H9 (cell line): Measurements from ENCODE around the gene NDOR1. TPM values are rescaled to one million over a fixed set of nuclear protein-coding genes. Genes with fewer than 3 reads are reported as not detected.

ENCODE experiments used
- DNase-seq: peaks from one replicate; pipeline ENCODE4 v3.0.0-alpha.2; 2017
- H2AFZ ChIP-seq: one replicate; pipeline ENCODE4 v1.6.1; 2013; ENCODE audit warnings: mild to moderate bottlenecking, low read length, control low read depth, moderate library complexity
- H2AK5ac ChIP-seq: 2 replicates; pipeline ENCODE4 v1.6.1; 2013; ENCODE audit warnings: low read length, control low read depth, mixed read lengths; ENCODE audit not compliant: insufficient read length
- H2BK120ac ChIP-seq: one replicate; pipeline ENCODE4 v1.6.1; 2013; ENCODE audit warnings: low read depth, mild to moderate bottlenecking, low read length, control low read depth, inconsistent platforms; ENCODE audit not compliant: poor library complexity, severe bottlenecking
- H2BK12ac ChIP-seq: 2 replicates; pipeline ENCODE4 v1.6.1; 2013; ENCODE audit warnings: low read length, control low read depth, mixed read lengths, low read depth; ENCODE audit not compliant: insufficient read length
- H2BK15ac ChIP-seq: 2 replicates; pipeline ENCODE4 v1.6.1; 2013; ENCODE audit warnings: low read depth, low read length, control low read depth
- H2BK20ac ChIP-seq: one replicate; pipeline ENCODE4 v1.6.1; 2013; ENCODE audit warnings: low read depth, mild to moderate bottlenecking, low read length, control low read depth, inconsistent platforms; ENCODE audit not compliant: poor library complexity, severe bottlenecking
- H2BK5ac ChIP-seq: 2 replicates; pipeline ENCODE4 v1.6.1; 2013; ENCODE audit warnings: low read length, control low read depth, mixed read lengths; ENCODE audit not compliant: insufficient read length
- H3K14ac ChIP-seq: 2 replicates; pipeline ENCODE4 v1.6.1; 2013; ENCODE audit warnings: low read length, control low read depth; ENCODE audit not compliant: insufficient read depth
- H3K18ac ChIP-seq: 2 replicates; pipeline ENCODE4 v1.6.1; 2013; ENCODE audit warnings: low read depth, mild to moderate bottlenecking, mixed read lengths, low read length, control low read depth; ENCODE audit not compliant: insufficient read length
- H3K23ac ChIP-seq: 2 replicates; pipeline ENCODE4 v1.6.1; 2013; ENCODE audit warnings: low read length, control low read depth, mixed read lengths, low read depth; ENCODE audit not compliant: insufficient read length
- H3K23me2 ChIP-seq: 2 replicates; pipeline ENCODE4 v1.6.1; 2013; ENCODE audit warnings: low read depth, mild to moderate bottlenecking, mixed read lengths, low read length, control low read depth; ENCODE audit not compliant: insufficient read length, poor library complexity, severe bottlenecking
- H3K27ac ChIP-seq: 2 replicates; pipeline ENCODE4 v1.5.1; 2013; ENCODE audit warnings: low read length, control low read depth, mixed read lengths, low read depth; ENCODE audit not compliant: insufficient read length
- H3K27me3 ChIP-seq: 2 replicates; pipeline ENCODE4 v1.6.1; 2013; ENCODE audit warnings: low read length, control low read depth, inconsistent platforms; ENCODE audit not compliant: insufficient read depth
- H3K4ac ChIP-seq: 2 replicates; pipeline ENCODE4 v1.6.1; 2013; ENCODE audit warnings: low read depth, mild to moderate bottlenecking, control low read depth, inconsistent platforms, low read length, moderate library complexity
- H3K4me1 ChIP-seq: 2 replicates; pipeline ENCODE4 v1.6.1; 2013; ENCODE audit warnings: low read length, control low read depth, inconsistent platforms; ENCODE audit not compliant: insufficient read depth
- H3K4me2 ChIP-seq: 2 replicates; pipeline ENCODE4 v1.6.1; 2013; ENCODE audit warnings: low read length, control low read depth, mixed read lengths; ENCODE audit not compliant: insufficient read length, insufficient read depth
- H3K56ac ChIP-seq: 2 replicates; pipeline ENCODE4 v1.6.1; 2013; ENCODE audit warnings: low read depth, mild to moderate bottlenecking, mixed read lengths, low read length, control low read depth; ENCODE audit not compliant: insufficient read length
- H3K79me1 ChIP-seq: 2 replicates; pipeline ENCODE4 v1.6.1; 2013; ENCODE audit warnings: low read depth, mild to moderate bottlenecking, moderate library complexity, low read length, control low read depth, inconsistent platforms; ENCODE audit not compliant: insufficient read depth, poor library complexity, severe bottlenecking
- H3K79me2 ChIP-seq: 2 replicates; pipeline ENCODE4 v1.6.1; 2013; ENCODE audit warnings: low read length, control low read depth, inconsistent platforms; ENCODE audit not compliant: insufficient read depth
- H3K9ac ChIP-seq: 2 replicates; pipeline ENCODE4 v1.6.1; 2013; ENCODE audit warnings: low read length, control low read depth, mixed read lengths; ENCODE audit not compliant: insufficient read length; ENCODE audit errors: extremely low read depth
- H3K9me3 ChIP-seq: one replicate; pipeline ENCODE4 v1.6.1; 2013; ENCODE audit warnings: low read depth, low read length, inconsistent platforms; ENCODE audit not compliant: control insufficient read depth
- H3T11ph ChIP-seq: one replicate; pipeline ENCODE4 v1.6.1; 2013; ENCODE audit warnings: mild to moderate bottlenecking, low read length, control low read depth, inconsistent platforms
- H4K20me1 ChIP-seq: one replicate; pipeline ENCODE4 v1.6.1; 2013; ENCODE audit not compliant: control insufficient read depth, insufficient read length, insufficient read depth
- H4K5ac ChIP-seq: 2 replicates; pipeline ENCODE4 v1.6.1; 2013; ENCODE audit warnings: low read depth, mild to moderate bottlenecking, mixed read lengths, low read length, control low read depth; ENCODE audit not compliant: insufficient read length
- H4K8ac ChIP-seq: replicated peaks from 2 replicates; pipeline ENCODE4 v1.6.1; 2013; ENCODE audit warnings: low read length, control low read depth, mixed read lengths, low read depth; ENCODE audit not compliant: insufficient read length
- H4K91ac ChIP-seq: 2 replicates; pipeline ENCODE4 v1.6.1; 2013; ENCODE audit warnings: low read depth, mild to moderate bottlenecking, moderate library complexity, mixed read lengths, low read length, control low read depth; ENCODE audit not compliant: insufficient read length
- H3K27ac Mint-ChIP-seq, 3 experiments: 2 replicates in 2 of 3; 3 replicates in 1 of 3; pipeline ENCODE4 v1.8.0; 2020 to 2021; ENCODE audit warnings: mixed read lengths in 3 of 3, mild to moderate bottlenecking in 1 of 3, moderate library complexity in 1 of 3
- H3K27me3 Mint-ChIP-seq: 2 replicates; pipeline ENCODE4 v1.8.0; 2021; ENCODE audit warnings: low read depth, mild to moderate bottlenecking, moderate library complexity, mixed read lengths
- H3K36me3 Mint-ChIP-seq, 3 experiments: 2 replicates in 2 of 3; 3 replicates in 1 of 3; pipeline ENCODE4 v1.8.0; 2020 to 2021; ENCODE audit warnings: low read depth in 3 of 3, mixed read lengths in 3 of 3; ENCODE audit not compliant: insufficient read depth in 1 of 3
- H3K4me1 Mint-ChIP-seq, 2 experiments: 2 replicates each; pipeline ENCODE4 v1.8.0; 2020; ENCODE audit warnings: mixed read lengths in 2 of 2
- H3K4me3 Mint-ChIP-seq, 2 experiments: 2 replicates in 1 of 2; 3 replicates in 1 of 2; pipeline ENCODE4 v1.8.0; 2020 to 2021; ENCODE audit warnings: mild to moderate bottlenecking in 2 of 2, mixed read lengths in 2 of 2, moderate library complexity in 1 of 2
- H3K9me3 Mint-ChIP-seq, 2 experiments: 2 replicates in 1 of 2; 3 replicates in 1 of 2; pipeline ENCODE4 v1.8.0; 2020; ENCODE audit warnings: mild to moderate bottlenecking in 2 of 2, mixed read lengths in 2 of 2, moderate library complexity in 1 of 2
- WGBS: extraction: QIAGEN DNeasy Blood & Tissue Kit; methylation state at CpG from one replicate; pipeline ENCODE4 v1.1.7; 2013; ENCODE audit warnings: missing lambda C conversion rate, low lambda C conversion rate, mixed read lengths; ENCODE audit not compliant: insufficient read length; ENCODE audit errors: extremely low coverage; 5-methylcytosine and 5-hydroxymethylcytosine counted together
- total RNA-seq: library from RNA; stranded (reverse); gene quantifications from 2 replicates; pipeline ENCODE4 v1.2.1, GENCODE V29; 2021
- TF ChIP-seq, protein P1 (sequence below): fragments of 200-600 bp; sonication (generic); conservative IDR thresholded peaks from 3 replicates; pipeline ENCODE4 v1.8.0; 2021; ENCODE audit warnings: antibody characterized with exemption, mild to moderate bottlenecking

Gene NDOR1
- total RNA-seq, 1 experiment from 2014 or later = 44.1 TPM

DNA sequence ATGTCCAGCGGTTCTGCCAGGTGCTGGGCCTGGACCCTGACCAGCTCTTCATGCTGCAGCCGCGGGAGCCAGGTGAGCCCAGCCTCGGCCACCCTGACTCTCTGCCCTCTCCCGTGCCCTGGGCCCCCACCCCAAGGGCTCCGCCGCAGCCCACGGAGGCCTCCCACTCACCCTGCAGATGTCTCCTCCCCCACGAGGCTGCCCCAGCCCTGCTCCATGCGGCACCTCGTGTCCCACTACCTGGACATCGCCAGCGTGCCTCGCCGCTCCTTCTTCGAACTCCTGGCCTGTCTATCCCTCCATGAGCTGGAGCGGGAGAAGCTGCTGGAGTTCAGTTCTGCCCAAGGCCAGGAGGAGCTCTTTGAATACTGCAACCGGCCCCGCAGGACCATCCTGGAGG is 9.1 kb downstream of the NDOR1 start:
- H3K14ac ChIP-seq = no peak overlapping the region
- Mint-ChIP-seq H3K9me3 (no peaks in the 10 kb centered on the region), H3K36me3 (peaks cover 5 to 29% (median 17%) of the 10 kb centered on the region in 3 experiments; a peak in 5 of 7 replicates), H3K4me3 (no peak overlapping the region), H3K27me3 (no peaks in the 10 kb centered on the region), H3K27ac (no peak overlapping the region), H3K4me1 (peaks cover 4 to 5% of the 10 kb centered on the region in 2 experiments)
- TF ChIP-seq, protein P1, sequence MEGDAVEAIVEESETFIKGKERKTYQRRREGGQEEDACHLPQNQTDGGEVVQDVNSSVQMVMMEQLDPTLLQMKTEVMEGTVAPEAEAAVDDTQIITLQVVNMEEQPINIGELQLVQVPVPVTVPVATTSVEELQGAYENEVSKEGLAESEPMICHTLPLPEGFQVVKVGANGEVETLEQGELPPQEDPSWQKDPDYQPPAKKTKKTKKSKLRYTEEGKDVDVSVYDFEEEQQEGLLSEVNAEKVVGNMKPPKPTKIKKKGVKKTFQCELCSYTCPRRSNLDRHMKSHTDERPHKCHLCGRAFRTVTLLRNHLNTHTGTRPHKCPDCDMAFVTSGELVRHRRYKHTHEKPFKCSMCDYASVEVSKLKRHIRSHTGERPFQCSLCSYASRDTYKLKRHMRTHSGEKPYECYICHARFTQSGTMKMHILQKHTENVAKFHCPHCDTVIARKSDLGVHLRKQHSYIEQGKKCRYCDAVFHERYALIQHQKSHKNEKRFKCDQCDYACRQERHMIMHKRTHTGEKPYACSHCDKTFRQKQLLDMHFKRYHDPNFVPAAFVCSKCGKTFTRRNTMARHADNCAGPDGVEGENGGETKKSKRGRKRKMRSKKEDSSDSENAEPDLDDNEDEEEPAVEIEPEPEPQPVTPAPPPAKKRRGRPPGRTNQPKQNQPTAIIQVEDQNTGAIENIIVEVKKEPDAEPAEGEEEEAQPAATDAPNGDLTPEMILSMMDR = no peak
- H2BK15ac ChIP-seq = no peak overlapping the region
- H3K56ac ChIP-seq = no peak overlapping the region
- no peak overlapping the region for H3K27ac ChIP-seq
- no peak overlapping the region for H3T11ph ChIP-seq
- H2BK5ac ChIP-seq = no peak overlapping the region
- no peak overlapping the region for H3K23ac ChIP-seq
- H3K4me1 ChIP-seq = no peaks in the 10 kb centered on the region; the same call in 1 of the 2 replicates
- no peak overlapping the region for H2BK120ac ChIP-seq
- H2BK20ac ChIP-seq = no peak overlapping the region
- H3K18ac ChIP-seq = no peak overlapping the region
- H4K91ac ChIP-seq = no peak overlapping the region
- WGBS = no CpG with 5 or more reads among the region's 19 CpGs
- no peak for DNase-seq
- no peaks in the 10 kb centered on the region for H3K23me2 ChIP-seq
- no peak overlapping the region for H2AFZ ChIP-seq
- H2AK5ac ChIP-seq = no peak overlapping the region
- H3K27me3 ChIP-seq = no peaks in the 10 kb centered on the region
- no peak overlapping the region for H3K4me2 ChIP-seq
- H3K79me2 ChIP-seq = no peaks in the 10 kb centered on the region
- no peak overlapping the region for H2BK12ac ChIP-seq
- H4K20me1 ChIP-seq = no peaks in the 10 kb centered on the region
- no peaks in the 10 kb centered on the region for H3K79me1 ChIP-seq
- no peak overlapping the region for H3K9ac ChIP-seq
- H4K5ac ChIP-seq = no peak overlapping the region
- H3K9me3 ChIP-seq = no peaks in the 10 kb centered on the region
- H3K4ac ChIP-seq = no peak overlapping the region
- H4K8ac ChIP-seq = no peak overlapping the region
